ENCODE measurements around the gene ZNF366. TPM values are rescaled to one million over a fixed set of nuclear protein-coding genes. Genes with fewer than 3 reads are reported as not detected.

ZNF366 gene
- total and polyA plus RNA-seq, 10 donors, result 0.26 to 19.8 (median 9.4) TPM

DNA sequence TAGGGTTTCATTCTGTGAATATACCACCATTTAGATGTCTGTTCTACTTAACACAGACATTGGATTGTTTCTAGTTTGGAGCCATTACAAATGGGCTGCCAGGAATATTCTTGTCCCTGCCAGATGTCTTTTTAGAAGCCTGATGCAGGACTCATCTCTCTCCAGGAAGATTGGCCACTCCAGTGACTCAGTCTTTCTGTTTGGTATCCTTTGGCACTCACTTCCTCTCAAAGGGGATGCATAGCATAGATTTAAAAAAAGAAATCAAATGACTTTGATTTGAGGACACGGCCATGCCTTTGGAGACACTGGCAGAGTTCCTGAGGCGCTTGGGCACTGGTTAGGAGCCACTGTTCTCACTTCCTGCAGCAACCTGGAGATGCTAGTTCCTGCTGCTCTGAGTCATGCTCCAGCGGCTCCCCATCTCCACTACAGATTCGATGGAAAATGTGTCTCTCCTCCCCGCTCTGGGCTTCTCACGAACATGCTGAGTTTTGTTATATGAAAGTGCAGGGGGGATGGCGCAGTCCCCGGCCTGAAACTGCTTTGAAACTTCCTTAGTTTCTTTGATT, 3.5 kb upstream of the ZNF366 start:
- Histone ChIP-seq H3K4me3 (no peak overlapping the region), H3K9me3 (no peaks in the 10 kb centered on the region), H3K4me1 (peaks cover 13 to 50% (median 30%) of the 10 kb centered on the region in 6 donors), H3K27ac (peak overlapping the region in 1 of 8 donors; percentile 21), H3K36me3 (no peaks in the 10 kb centered on the region), H3K27me3 (replicated peaks in 1 of 7) (no peaks in the 10 kb centered on the region)
- TF ChIP-seq, protein P1, sequence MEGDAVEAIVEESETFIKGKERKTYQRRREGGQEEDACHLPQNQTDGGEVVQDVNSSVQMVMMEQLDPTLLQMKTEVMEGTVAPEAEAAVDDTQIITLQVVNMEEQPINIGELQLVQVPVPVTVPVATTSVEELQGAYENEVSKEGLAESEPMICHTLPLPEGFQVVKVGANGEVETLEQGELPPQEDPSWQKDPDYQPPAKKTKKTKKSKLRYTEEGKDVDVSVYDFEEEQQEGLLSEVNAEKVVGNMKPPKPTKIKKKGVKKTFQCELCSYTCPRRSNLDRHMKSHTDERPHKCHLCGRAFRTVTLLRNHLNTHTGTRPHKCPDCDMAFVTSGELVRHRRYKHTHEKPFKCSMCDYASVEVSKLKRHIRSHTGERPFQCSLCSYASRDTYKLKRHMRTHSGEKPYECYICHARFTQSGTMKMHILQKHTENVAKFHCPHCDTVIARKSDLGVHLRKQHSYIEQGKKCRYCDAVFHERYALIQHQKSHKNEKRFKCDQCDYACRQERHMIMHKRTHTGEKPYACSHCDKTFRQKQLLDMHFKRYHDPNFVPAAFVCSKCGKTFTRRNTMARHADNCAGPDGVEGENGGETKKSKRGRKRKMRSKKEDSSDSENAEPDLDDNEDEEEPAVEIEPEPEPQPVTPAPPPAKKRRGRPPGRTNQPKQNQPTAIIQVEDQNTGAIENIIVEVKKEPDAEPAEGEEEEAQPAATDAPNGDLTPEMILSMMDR (IDR thresholded peaks at IDR 0.05 in 8 of 11, conservative IDR thresholded peaks at IDR 0.05 in 3 of 11), result no peak
- TF ChIP-seq POLR2A (IDR thresholded peaks at IDR 0.05) (no peak), POLR2AphosphoS5 (IDR thresholded peaks at IDR 0.05) (no peak)
- no peak for DNase-seq
- WGBS, 5 donors, result 28 to 35% (median 32%) methylated on average over 7 to 8 of the region's 8 CpGs
- intact Hi-C loops (cut with DNase I; ENCODE audit: low total_unique reads), result no loop called here

DNA sequence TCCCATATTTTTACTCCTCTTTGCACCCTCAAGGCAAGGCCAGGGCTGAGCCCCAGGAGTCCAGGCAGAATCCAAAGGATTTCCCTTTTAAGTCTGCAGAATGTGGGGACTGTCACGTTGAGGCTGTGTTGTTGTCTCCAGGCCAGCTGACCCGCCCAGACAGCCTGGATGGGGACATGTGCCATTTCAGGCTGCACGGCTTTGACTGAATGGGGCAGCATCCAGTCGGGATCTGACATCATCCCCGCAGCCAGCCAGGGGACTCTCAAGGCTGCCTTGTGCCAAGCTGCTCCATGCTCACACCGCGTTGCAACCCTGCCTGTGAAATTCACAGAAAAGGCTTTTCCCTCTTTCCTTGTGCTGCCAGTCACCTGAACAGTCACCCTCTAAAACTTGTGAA, 2.2 kb upstream of the ZNF366 start:
- 54 to 83% (median 74%) methylated on average over 7 of the region's 7 CpGs for WGBS, 5 donors
- no peaks in the 10 kb centered on the region for H3K27me3 ChIP-seq (replicated peaks in 1 of 7)
- H3K4me1 ChIP-seq, result peaks cover 13 to 63% (median 35%) of the 10 kb centered on the region in 6 donors
- DNase-seq, result peak; percentile 78
- intact Hi-C loops (cut with DNase I; ENCODE audit: low total_unique reads), result loop anchor here (10.0 kb wide), 1 partner anchor 55 kb away; no protein-coding TSS in a partner anchor
- no peak overlapping the region for H3K4me3 ChIP-seq
- TF ChIP-seq, protein P1 (IDR thresholded peaks at IDR 0.05 in 8 of 11, conservative IDR thresholded peaks at IDR 0.05 in 3 of 11), result no peak
- no peak for TF ChIP-seq POLR2AphosphoS5 (IDR thresholded peaks at IDR 0.05)
- H3K27ac ChIP-seq, result peak overlapping the region in 5 of 8 donors; percentile 58 to 80 (median 71)
- no peaks in the 10 kb centered on the region for H3K36me3 ChIP-seq
- no peaks in the 10 kb centered on the region for H3K9me3 ChIP-seq

GRCh38 chr5:72508241-72509170, 1.3 kb upstream of the ZNF366 start:
- Histone ChIP-seq H3K27ac (peak overlapping the region in 7 of 8 donors; percentile 44 to 80 (median 69)), H3K4me3 (no peak overlapping the region), H3K27me3 (replicated peaks in 1 of 7) (no peaks in the 10 kb centered on the region), H3K36me3 (no peaks in the 10 kb centered on the region), H3K9me3 (no peaks in the 10 kb centered on the region), H3K4me1 (peaks cover 13 to 72% (median 39%) of the 10 kb centered on the region in 6 donors)
- intact Hi-C loops (cut with DNase I; ENCODE audit: low total_unique reads), result loop anchor here (10.0 kb wide), 1 partner anchor 54 kb away; no protein-coding TSS in a partner anchor
- TF ChIP-seq, protein P1 (IDR thresholded peaks at IDR 0.05 in 8 of 11, conservative IDR thresholded peaks at IDR 0.05 in 3 of 11), result peak in 3 of 11 experiments; percentile 8 to 35 (median 21)
- peak in 2 of 3 donors; percentile 21 to 37 for TF ChIP-seq POLR2AphosphoS5 (IDR thresholded peaks at IDR 0.05)
- TF ChIP-seq POLR2A (IDR thresholded peaks at IDR 0.05), result no peak
- DNase-seq, result no peak
- WGBS, 5 donors, result 78 to 88% (median 81%) methylated on average over 8 of the region's 8 CpGs

DNA sequence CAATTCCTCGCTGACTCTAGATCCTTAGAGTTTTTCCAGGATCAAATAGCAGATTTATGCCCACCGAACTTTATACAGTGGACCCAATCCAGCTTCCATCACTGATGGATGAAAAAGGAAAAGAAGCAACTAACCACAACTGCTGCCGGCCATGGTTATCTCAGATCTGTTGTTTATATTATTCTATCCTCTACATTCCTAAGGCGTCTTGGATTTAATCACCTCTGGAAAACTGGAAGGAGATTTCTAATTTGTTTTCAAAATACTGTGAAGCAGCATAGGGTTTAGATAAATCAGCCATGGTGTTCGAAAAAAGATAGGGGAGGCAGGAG, 663 bp upstream of the ZNF366 start:
- WGBS, 5 donors, result 61 to 69% (median 68%) methylated on average over 5 of the region's 5 CpGs
- H3K27me3 ChIP-seq (replicated peaks in 1 of 7), result no peaks in the 10 kb centered on the region
- H3K4me3 ChIP-seq, result peak overlapping the region in 2 of 8 donors; percentile 22 to 61
- no peaks in the 10 kb centered on the region for H3K36me3 ChIP-seq
- H3K4me1 ChIP-seq, result peaks cover 13 to 78% (median 41%) of the 10 kb centered on the region in 6 donors
- intact Hi-C loops (cut with DNase I; ENCODE audit: low total_unique reads), result loop anchor here (10.0 kb wide), 1 partner anchor 53 kb away; no protein-coding TSS in a partner anchor
- H3K27ac ChIP-seq, result peak overlapping the region; percentile 8 to 80 (median 68)
- no peak for TF ChIP-seq POLR2A (IDR thresholded peaks at IDR 0.05)
- TF ChIP-seq, protein P1 (IDR thresholded peaks at IDR 0.05 in 8 of 11, conservative IDR thresholded peaks at IDR 0.05 in 3 of 11), result no peak
- no peak for TF ChIP-seq POLR2AphosphoS5 (IDR thresholded peaks at IDR 0.05)
- no peaks in the 10 kb centered on the region for H3K9me3 ChIP-seq
- DNase-seq, result no peak
